ENCODE data around the gene CD151.

DNA sequence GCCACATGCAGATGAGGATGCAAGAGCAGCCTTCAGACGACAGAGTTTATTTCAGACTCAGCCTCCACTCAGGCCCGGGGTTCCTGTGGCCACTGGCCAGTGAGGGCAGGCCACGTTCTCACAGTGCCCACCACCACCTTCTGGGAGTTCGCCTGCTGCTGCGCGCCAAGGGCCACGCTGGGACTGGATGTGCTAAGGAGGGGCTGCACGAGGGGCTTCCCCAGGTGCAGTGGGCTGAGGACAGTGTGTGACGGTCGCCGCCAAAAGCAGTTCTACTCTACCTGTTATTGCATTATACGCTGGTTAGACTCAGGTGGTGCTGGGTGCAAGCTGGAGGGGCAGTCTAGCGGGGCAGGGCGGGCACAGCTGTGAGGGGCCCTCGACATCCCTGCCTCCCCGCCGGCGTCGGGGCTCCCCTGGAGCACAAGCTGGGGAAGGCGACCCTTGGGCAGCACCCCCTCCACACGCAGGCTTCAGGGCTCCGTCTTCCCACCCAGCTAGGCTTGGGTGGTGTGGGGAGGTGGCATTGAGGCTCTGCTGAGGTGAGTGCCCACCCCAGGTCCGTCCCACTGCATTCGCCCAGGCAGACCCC lies 45.6 kb upstream of the CD151 start:
- TF ChIP-seq POLR2A (IDR thresholded peaks at IDR 0.05; ENCODE audit: borderline replicate concordance, extremely low read depth, insufficient read depth, insufficient read length) (no peak), YY1 (IDR thresholded peaks at IDR 0.05; ENCODE audit: extremely low read depth, insufficient replicate concordance, low read depth, low read length) (no peak), CEBPB (IDR thresholded peaks at IDR 0.05; ENCODE audit: low read depth) (no peak), RAD21 (IDR thresholded peaks at IDR 0.05; ENCODE audit: low read depth) (no peak), POLR2AphosphoS5 (IDR thresholded peaks at IDR 0.05; ENCODE audit: low read depth, low read length) (no peak; the same call in 1 of the 2 replicates), EZH2 (IDR thresholded peaks at IDR 0.05) (no peak), ELF1 (IDR thresholded peaks at IDR 0.05; ENCODE audit: borderline replicate concordance, low read depth) (no peak), SP1 (IDR thresholded peaks at IDR 0.05; ENCODE audit: low read depth) (no peak), TCF7L2 (IDR thresholded peaks at IDR 0.05; ENCODE audit: borderline replicate concordance, extremely low read depth, insufficient read depth, insufficient read length) (no peak)
- TF ChIP-seq, protein P1, sequence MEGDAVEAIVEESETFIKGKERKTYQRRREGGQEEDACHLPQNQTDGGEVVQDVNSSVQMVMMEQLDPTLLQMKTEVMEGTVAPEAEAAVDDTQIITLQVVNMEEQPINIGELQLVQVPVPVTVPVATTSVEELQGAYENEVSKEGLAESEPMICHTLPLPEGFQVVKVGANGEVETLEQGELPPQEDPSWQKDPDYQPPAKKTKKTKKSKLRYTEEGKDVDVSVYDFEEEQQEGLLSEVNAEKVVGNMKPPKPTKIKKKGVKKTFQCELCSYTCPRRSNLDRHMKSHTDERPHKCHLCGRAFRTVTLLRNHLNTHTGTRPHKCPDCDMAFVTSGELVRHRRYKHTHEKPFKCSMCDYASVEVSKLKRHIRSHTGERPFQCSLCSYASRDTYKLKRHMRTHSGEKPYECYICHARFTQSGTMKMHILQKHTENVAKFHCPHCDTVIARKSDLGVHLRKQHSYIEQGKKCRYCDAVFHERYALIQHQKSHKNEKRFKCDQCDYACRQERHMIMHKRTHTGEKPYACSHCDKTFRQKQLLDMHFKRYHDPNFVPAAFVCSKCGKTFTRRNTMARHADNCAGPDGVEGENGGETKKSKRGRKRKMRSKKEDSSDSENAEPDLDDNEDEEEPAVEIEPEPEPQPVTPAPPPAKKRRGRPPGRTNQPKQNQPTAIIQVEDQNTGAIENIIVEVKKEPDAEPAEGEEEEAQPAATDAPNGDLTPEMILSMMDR (IDR thresholded peaks at IDR 0.05 in 2 of 3, conservative IDR thresholded peaks at IDR 0.05 in 1 of 3; ENCODE audit: borderline replicate concordance in 1 of 3, insufficient read depth in 1 of 3, low read depth in 2 of 3, low read length in 2 of 3), result no peak
- TF ChIP-seq, protein P2, sequence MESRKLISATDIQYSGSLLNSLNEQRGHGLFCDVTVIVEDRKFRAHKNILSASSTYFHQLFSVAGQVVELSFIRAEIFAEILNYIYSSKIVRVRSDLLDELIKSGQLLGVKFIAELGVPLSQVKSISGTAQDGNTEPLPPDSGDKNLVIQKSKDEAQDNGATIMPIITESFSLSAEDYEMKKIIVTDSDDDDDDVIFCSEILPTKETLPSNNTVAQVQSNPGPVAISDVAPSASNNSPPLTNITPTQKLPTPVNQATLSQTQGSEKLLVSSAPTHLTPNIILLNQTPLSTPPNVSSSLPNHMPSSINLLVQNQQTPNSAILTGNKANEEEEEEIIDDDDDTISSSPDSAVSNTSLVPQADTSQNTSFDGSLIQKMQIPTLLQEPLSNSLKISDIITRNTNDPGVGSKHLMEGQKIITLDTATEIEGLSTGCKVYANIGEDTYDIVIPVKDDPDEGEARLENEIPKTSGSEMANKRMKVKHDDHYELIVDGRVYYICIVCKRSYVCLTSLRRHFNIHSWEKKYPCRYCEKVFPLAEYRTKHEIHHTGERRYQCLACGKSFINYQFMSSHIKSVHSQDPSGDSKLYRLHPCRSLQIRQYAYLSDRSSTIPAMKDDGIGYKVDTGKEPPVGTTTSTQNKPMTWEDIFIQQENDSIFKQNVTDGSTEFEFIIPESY (IDR thresholded peaks at IDR 0.05; ENCODE audit: extremely low read depth, insufficient replicate concordance, low read length), result no peak
- TF ChIP-seq, protein P3, sequence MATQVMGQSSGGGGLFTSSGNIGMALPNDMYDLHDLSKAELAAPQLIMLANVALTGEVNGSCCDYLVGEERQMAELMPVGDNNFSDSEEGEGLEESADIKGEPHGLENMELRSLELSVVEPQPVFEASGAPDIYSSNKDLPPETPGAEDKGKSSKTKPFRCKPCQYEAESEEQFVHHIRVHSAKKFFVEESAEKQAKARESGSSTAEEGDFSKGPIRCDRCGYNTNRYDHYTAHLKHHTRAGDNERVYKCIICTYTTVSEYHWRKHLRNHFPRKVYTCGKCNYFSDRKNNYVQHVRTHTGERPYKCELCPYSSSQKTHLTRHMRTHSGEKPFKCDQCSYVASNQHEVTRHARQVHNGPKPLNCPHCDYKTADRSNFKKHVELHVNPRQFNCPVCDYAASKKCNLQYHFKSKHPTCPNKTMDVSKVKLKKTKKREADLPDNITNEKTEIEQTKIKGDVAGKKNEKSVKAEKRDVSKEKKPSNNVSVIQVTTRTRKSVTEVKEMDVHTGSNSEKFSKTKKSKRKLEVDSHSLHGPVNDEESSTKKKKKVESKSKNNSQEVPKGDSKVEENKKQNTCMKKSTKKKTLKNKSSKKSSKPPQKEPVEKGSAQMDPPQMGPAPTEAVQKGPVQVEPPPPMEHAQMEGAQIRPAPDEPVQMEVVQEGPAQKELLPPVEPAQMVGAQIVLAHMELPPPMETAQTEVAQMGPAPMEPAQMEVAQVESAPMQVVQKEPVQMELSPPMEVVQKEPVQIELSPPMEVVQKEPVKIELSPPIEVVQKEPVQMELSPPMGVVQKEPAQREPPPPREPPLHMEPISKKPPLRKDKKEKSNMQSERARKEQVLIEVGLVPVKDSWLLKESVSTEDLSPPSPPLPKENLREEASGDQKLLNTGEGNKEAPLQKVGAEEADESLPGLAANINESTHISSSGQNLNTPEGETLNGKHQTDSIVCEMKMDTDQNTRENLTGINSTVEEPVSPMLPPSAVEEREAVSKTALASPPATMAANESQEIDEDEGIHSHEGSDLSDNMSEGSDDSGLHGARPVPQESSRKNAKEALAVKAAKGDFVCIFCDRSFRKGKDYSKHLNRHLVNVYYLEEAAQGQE (IDR thresholded peaks at IDR 0.05; ENCODE audit: low read depth), result no peak
